GM19351 (cell line): ENCODE results near the gene PYGB.
"Not testable (repeated sequence)": the region's sequence is repeated elsewhere in the genome, so short reads cannot be mapped to it uniquely, and the experiment has no call there.

ENCODE experiments used
- ATAC-seq: cut with Tn5 transposase; IDR thresholded peaks from one replicate; pipeline ENCODE4 v1.9.1; 2021; ENCODE audit warnings: mild to moderate bottlenecking, moderate library complexity; ENCODE audit not compliant: unreplicated experiment

Gene PYGB

DNA sequence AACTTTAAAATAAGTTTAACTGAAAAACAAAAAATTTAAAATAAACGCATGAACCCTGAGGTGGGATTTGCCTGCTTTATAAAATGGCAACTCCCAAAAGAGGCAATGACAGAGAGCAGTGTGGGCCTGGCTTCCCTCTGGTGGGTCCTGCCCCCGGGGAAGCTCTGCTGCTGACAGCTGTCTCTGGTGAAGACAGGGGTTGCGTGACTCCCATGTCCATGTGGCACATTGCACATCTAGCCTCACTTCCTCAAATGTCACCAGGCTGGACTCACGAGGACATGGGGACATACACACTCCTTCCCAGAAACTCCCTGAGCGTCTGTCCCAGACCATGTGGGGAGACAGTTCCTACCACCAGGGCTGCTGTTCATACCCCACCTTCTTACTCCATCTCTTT is 76.5 kb downstream of the PYGB start:
- ATAC-seq = no peak

DNA sequence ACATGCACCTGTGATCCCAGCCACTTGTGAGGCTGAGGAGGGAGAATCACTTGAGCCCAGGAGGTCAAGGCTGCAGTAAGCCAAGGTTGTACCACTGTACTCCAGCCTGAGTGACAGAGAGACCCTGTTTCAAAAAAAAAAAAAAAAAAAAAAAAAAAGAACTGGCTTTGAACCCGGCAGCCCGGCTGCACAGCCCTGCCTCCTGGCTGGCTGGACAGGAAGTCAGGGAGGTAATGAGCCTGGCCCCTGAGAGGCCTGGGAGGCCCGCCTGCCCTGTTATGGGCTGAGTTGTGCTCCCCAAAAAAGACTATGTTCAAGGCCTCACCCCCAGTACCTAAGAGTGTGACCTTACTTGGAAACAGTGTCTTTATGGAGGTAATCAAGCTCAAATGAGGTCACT is 77.2 kb downstream of the PYGB start:
- ATAC-seq = no peak

DNA sequence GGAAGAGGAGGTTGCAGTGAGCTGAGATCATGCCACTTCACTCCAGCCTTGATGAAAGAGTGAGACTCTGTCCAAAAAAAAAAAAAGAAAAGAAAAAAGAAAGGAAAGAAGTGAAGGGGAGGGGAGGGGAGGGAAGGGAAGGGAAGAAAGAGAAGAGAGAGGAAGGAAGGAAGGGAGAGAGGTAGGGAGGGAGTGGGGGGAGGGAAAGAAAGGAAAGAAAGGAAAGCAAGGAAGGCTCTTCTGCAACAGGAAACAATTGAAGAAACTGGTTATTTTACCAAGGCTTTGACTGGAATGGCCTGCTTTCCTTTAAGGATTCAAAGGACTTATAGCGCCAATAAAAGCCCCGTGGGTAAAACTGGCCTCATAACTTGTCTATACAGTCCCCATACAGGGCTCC is 78.1 kb downstream of the PYGB start:
- no peak for ATAC-seq

DNA sequence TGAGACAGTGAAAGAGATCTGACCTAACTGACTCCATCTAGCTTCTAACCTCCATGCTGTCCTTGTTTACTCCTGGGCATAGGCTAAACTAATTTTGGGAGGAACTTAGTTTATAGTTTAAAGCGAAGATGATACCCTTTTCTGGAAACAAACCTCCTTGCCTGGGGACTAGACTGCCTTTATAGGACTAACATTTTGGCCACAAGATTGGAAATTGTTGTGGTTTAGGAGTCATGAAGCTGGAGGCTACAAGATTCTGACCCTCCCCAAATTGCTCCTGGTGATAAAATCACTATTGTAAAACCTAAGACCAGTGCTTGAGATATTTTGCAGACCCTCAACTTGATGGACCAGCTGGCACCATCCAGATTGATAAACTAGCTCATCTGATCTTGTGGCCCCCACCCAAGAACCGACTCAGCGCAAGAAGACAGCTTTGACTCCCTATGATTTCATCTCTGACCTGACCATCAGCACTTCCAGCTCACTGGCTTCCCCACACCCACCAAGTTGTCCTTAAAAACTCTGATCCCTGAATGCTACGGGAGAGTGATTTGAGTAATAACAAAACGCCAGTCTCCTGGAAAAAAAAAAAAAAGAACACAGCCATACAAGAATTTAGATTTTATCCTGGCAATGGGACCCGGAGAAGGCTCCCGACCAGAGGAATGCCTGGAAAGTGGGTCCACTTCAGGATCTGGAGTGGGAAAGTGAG is 79.8 kb downstream of the PYGB start:
- no peak for ATAC-seq

DNA sequence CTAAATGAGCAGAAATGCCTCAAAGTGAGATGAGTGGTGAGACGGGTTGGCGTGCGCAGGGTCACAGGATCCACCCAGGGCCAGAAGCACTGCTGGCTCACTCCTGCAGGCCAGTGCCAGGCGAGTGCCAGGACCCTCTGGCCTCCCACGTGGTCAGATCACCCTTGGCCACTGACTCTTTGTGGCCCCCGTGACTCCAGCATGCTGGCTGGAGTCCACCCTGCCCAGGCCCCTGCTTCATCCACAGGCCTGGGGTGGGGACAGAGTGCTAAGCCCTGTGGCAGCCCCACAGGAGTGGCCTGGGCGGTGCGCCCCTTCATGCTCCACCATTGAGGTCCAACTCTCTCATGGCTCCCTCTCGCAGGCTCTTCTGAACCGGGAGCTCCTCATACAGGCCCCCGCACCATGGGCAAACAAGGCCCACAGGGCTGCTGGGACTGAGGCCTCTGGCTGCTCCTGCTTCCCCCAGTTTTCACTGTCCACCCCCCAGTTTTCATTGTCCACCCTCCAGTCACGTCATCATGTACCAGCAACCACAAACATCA is 81.1 kb downstream of the PYGB start:
- ATAC-seq = no peak

DNA sequence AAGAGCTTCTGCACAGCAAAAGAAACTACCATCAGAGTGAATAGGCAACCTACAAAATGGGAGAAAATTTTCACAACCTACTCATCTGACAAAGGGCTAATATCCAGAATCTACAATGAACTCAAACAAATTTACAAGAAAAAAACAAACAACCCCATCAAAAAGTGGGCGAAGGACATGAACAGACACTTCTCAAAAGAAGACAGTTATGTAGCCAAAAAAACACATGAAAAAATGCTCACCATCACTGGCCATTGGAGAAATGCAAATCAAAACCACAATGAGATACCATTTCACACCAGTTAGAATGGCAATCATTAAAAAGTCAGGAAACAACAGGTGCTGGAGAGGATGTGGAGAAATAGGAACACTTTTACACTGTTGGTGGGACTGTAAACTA is 87.1 kb downstream of the PYGB start:
- ATAC-seq = not testable (repeated sequence)

DNA sequence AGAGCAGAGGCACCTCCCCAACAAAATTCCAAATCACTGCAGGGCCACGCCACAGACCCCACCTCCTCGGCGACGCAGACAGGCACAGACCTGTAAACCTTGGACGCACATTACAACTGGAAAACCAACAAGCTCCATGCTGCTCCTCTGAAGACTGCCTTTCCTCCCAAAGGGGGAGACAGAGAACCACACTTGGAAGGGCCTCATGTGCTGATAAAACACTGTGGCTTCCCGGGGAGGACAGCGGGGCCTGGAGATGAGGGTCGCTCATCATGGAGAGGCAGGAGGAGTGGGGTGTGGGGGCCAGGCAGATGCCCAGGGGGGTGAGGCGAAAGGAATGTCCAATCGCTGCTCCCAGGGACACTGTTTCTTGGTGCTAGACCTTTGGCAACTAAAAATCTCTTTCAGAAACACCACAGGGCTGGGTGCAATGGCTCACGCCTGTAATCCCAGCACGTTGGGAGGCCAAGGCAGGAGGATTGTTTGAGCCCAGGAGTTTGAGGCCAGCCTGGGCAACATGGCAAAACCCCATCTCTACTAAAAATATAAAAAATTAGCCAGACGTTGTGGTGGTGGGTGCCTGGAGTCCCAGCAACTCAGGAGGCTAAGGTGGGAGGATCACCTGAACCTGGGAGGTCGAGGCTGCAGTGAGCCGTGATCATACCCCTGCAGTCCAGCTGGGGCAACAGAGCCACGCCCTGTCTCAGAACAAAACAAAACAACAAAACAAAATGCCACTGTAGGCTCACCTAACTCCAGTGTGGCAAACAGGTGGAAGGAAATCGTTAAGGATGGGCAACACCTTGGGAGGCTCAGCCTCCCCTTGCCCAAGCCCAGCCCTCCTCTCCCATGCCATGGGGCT is 88.9 kb downstream of the PYGB start:
- ATAC-seq = no peak

DNA sequence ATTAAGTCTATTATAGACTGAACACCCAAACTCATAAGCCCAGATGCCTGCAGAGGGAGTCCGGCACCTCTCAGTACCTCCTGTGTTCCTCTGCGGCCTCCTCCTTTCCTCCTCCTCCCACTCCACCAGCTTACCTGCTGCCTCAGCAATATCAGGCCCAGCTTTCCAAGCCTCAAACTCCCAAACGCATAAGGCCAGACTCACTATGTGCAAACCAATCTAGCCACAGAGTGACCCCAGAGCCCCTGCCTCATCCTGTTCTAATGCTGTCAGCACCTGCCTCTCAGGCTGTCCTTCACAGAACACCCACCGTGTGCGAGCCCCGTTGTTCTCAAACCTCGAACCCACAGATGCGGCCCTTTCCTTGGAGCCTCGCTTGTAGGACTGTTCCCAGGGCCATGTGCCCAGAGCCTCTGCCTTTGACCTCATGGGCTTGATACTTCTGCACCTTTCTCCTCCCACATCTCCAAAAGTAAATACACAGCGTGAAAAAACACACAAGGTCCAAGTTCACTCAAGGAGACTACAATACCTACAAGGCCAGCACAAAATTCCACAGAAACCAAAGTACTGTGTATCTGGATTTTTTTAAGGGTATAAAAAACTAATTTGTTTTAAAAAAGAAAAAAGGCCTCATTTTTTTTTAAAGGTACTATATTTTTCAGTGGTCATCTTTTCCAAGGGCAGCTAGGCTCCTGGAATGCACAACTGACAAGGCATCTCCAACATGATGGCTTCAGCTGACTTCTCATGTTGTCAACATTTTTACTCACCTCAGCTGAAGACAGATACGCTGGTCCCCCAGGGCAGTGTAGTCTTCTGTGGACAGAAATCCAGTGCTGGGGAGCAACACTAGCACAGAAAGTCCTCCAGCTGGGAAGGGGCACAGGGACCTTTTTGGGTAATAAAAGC is 90.5 kb downstream of the PYGB start:
- ATAC-seq = no peak

DNA sequence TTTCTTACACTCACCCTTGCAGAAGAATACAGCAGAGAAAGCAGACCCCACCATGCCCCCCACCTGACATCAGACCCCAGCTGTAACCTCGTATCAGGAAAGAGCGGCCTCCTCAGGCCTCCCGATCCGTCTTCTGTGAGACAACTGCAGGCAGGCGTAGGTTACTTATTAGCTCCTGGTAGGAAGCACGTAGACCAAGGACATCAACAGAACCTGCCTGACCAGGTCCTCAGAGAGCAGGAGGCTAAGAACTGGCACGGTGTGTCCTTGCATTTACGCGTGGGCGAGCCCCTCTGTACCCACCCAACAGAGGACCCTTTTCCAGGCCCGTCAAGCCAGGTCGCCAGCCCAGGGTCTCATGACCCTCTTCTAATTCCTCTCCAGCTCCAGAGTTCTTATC is 91.7 kb downstream of the PYGB start:
- no peak for ATAC-seq

DNA sequence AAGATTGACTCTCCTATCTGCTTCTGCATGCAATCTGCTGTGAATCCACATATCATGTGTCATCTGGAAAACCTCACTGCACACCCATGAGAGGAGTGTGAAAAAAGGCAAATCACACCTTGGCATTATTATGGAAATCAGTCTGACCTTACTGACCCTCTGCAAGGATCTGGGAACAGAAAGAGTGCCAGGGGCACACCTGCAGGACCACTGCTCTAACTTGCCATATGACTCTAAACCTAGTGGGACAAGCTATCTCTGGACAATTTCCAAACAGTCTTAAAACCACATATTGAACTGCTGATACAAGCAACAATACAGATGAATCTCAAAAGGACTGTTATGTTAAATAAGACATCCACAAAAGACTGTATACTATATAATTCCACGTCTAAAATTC is 92.5 kb downstream of the PYGB start:
- no peak for ATAC-seq

DNA sequence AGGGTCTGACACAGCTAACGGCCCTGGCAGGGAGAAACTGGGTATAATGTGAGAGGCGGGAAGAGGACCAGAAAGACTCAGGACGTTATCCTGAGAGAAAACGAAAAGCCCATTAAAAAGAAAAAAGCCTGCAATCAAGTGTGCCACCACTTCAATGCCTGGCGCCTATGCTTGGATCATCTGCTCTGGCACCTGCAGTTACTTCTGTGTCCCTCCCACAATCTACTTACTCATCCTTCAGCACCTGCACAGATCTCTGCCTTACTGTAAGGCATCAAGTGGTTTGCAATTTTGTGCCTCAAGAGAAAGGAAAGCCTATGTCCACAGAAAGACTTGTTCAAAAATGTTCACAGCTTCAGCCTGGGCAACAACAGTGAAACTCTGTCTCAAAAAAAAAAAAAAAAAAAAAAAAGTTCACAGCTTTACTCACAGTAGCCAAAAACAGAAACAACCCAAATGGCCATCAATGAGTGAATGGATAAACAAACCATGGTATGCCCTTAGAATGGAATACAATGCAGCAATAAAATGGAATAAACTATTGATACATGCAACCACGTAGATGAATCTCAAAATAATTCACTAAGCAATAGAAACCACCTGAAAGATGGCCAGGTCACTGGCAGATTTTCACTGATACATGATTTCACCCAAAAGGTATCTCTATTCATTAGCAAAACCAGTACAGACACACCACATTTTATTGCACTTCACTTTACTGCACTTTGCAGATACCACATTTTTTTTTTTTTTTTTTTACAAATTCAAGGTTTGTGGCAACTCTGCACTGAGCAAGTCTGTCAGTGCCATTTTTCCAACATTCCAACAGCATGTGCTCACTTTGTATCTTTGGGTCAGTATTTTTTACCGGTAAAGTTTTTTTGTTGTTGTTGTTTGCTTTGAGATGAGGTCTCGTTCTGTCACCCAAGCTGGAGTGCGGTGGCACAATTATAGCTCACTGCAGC is 94.1 kb downstream of the PYGB start:
- ATAC-seq = no peak

DNA sequence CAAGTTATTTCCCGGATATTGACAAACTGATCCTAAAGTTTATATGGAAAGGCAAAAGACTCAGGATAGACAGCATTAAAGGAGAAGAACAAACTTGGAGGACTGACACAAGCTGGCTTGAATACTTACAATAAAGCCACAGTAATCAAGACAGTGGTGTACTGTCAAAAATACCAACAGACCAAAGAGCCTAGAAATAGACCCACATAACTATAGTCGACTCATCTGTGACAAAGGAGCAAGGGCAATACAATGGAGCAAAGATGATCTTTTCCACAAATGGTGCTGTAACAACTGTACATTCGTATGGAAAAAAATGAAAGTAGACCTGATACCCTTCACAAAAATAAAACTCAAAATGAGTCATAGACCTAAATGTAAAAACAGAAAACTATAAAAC is 96.7 kb downstream of the PYGB start:
- ATAC-seq = no peak

DNA sequence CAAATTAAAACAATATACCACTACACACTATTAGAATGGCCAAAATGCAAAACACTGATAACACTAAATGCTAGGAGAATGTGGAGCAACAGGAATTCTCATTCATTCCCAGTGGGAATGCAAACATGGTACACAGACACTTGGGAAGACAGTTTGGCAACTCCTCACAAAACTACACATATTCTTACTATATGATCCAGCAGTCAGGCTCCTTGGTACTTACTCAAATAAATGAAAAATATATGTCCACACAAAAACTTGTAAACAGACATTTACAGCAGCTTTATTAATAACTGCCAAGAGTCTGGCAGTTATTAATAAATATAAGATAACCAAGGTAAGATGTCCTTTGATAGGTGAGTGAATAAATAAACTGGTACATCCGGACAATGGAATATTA is 97.8 kb downstream of the PYGB start:
- ATAC-seq = no peak

DNA sequence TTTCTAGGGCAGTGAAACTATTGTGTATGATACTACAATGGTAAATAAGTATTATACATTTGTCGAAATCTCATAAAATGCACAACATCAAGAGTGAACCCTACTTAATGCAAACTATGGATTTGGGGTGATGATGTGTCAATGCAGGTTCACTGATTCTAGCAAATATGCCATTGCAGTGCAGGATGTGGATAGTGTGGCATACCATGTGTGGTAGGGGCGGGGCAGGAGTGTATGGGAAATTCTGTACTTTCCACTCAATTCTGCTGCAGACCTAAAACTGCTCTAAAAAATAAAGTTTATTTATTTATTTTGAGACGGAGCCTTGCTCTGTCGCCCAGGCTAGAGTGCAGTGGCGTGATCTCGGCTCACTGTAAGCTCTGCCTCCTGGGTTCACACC is 98.5 kb downstream of the PYGB start:
- no peak for ATAC-seq
